Left lung (tissue), 10 donors: ENCODE results near the gene GABBR1. TPM values are rescaled to one million over a fixed set of nuclear protein-coding genes. Genes with fewer than 3 reads are reported as not detected.

ENCODE experiments used
- ATAC-seq: fragments of 200-7000 bp; cut with Tn5 transposase; one replicate; pipeline ENCODE4 v1.9.1; 2020; ENCODE audit warnings: moderate library complexity
- DNase-seq, 4 donors: peaks; one replicate each; pipeline ENCODE4 v3.0.0-alpha.2; 2013 to 2020
- H3K27ac ChIP-seq, 2 donors: fragments of 200-600 bp; sonication (generic) in 1 of 2; one replicate each; pipeline versions ENCODE4 v1.5.0 to v1.8.0; 2020 to 2021
- H3K27me3 ChIP-seq, 2 donors: fragments of 200-600 bp; sonication (generic) in 1 of 2; one replicate each; pipeline versions ENCODE4 v1.5.0 to v1.8.0; 2020 to 2021
- H3K36me3 ChIP-seq, 2 donors: fragments of 200-600 bp; sonication (generic) in 1 of 2; one replicate each; pipeline versions ENCODE4 v1.5.0 to v1.8.0; 2020 to 2021
- H3K4me1 ChIP-seq, 2 donors: fragments of 200-600 bp; one replicate each; pipeline ENCODE4 v1.8.0; 2021
- H3K4me3 ChIP-seq, 2 donors: fragments of 200-600 bp; sonication (generic) in 1 of 2; one replicate each; pipeline versions ENCODE4 v1.5.0 to v1.8.0; 2020 to 2021; ENCODE audit warnings: mild to moderate bottlenecking in 1 of 2
- H3K9me3 ChIP-seq, 2 donors: fragments of 200-600 bp; sonication (generic) in 1 of 2; one replicate each; pipeline versions ENCODE4 v1.5.0 to v1.8.0; 2020 to 2021
- intact Hi-C, 2 donors: fragments of 100-400 bp; cut with DNase I; formaldehyde crosslinking; loops; one replicate each; pipeline versions ENCODE4 v1.11.2 to v1.14.2; 2022
- polyA plus RNA-seq, 6 donors: library from polyadenylated mRNA; unstranded; fragments of 120-200 nt; gene quantifications; one replicate each; pipeline ENCODE4 v1.2.1, GENCODE V29; 2013; ENCODE audit not compliant: insufficient read length in 6 of 6
- total RNA-seq, 2 donors: library from RNA; stranded (reverse); fragmentation: NEBNext Ultra II Directional; extraction: Animal tissue kit (Norgen Biotek cat#: 25700); gene quantifications; one replicate each; pipeline ENCODE4 v1.2.1, GENCODE V29; 2021
- TF ChIP-seq, protein P1 (sequence below), 2 donors: fragments of 200-600 bp; sonication (generic) in 1 of 2; IDR thresholded peaks; one replicate each; pipeline versions ENCODE4 v1.5.0 to v1.8.0; 2021; ENCODE audit warnings: antibody characterized with exemption in 2 of 2
- donor health status: DM: no; HTN: yes; CAD: no.
- donor health status: DM: no; HTN: no; CAD: no.

The GABBR1 gene
- total and polyA plus RNA-seq, 8 donors: 25.0 to 122 (median 92.0) TPM

GRCh38 chr6:29633534-29633905 lies 537 bp upstream of the GABBR1 start:
- DNase-seq: no peak
- Histone ChIP-seq H3K4me3 (peak overlapping the region; percentile 64 to 72), H3K4me1 (peaks cover 6 to 31% of the 10 kb centered on the region in 2 donors), H3K9me3 (no peaks in the 10 kb centered on the region), H3K27ac (peak overlapping the region in 1 of 2 donors; percentile 6), H3K27me3 (peaks cover 0 to 20% of the 10 kb centered on the region in 2 donors), H3K36me3 (no peaks in the 10 kb centered on the region)
- intact Hi-C loops: no loop called here
- TF ChIP-seq, protein P1, sequence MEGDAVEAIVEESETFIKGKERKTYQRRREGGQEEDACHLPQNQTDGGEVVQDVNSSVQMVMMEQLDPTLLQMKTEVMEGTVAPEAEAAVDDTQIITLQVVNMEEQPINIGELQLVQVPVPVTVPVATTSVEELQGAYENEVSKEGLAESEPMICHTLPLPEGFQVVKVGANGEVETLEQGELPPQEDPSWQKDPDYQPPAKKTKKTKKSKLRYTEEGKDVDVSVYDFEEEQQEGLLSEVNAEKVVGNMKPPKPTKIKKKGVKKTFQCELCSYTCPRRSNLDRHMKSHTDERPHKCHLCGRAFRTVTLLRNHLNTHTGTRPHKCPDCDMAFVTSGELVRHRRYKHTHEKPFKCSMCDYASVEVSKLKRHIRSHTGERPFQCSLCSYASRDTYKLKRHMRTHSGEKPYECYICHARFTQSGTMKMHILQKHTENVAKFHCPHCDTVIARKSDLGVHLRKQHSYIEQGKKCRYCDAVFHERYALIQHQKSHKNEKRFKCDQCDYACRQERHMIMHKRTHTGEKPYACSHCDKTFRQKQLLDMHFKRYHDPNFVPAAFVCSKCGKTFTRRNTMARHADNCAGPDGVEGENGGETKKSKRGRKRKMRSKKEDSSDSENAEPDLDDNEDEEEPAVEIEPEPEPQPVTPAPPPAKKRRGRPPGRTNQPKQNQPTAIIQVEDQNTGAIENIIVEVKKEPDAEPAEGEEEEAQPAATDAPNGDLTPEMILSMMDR (IDR thresholded peaks at IDR 0.05): no peak
- ATAC-seq: peak; percentile 4

DNA sequence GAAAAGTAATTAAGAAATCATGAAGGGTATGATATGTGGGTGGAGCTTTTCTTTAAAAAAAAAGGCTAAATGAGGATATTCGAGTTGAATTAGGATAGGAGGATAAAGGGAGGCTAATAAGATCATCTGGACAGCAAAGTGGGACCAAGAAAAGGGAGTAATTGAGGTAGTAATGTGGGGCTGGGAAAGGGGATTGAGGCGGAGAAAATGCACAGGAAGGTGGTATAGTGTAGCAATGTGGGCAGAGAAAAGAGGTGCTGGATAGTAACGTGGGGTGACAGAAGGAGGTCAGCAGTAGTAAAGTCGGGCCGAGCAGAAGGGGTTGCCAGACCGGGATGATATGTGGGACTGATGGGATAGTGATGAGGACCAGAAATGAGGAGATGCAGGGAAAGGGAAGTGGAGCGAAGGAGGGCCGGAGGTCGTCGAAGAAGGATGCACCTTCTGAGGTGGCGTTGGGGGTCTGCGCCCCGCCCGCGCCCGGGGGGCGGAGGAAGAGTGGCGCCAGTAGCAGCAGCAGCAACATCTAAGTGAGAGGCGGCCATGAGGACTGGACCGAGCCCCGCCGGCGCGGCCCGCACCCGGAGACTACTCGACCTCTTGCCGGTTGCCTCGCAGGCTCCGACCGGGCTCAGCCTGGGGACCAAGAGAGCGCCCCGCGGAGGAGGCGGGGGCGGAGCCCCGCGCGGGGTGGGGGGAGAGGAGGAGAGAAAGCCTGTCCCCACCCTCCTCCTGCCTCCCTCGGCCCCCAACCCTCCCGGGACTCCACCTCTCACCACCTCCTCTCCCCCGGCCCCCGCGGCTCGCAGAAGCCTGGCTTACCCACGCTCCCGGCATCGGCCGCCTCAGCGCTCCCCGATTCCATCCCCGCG lies 887 bp downstream of the GABBR1 start:
- no peaks in the 10 kb centered on the region for H3K9me3 ChIP-seq
- peak overlapping the region; percentile 6 to 55 for H3K27ac ChIP-seq
- peak; percentile 43 for ATAC-seq

GRCh38 chr6:29631209-29631810 lies 1.7 kb downstream of the GABBR1 start:
- Histone ChIP-seq H3K9me3 (no peaks in the 10 kb centered on the region), H3K4me1 (peaks cover 6 to 49% of the 10 kb centered on the region in 2 donors), H3K4me3 (no peak overlapping the region), H3K27ac (no peak overlapping the region), H3K27me3 (peaks cover 0 to 25% of the 10 kb centered on the region in 2 donors), H3K36me3 (no peaks in the 10 kb centered on the region)
- intact Hi-C loops: no loop called here
- TF ChIP-seq, protein P1 (IDR thresholded peaks at IDR 0.05): no peak
- no peak for ATAC-seq
- no peak for DNase-seq

More for the DNA sequence above, 887 bp downstream of the GABBR1 start:
- no peaks in the 10 kb centered on the region for H3K36me3 ChIP-seq
- intact Hi-C loops: no loop called here
- peaks cover 6 to 42% of the 10 kb centered on the region in 2 donors for H3K4me1 ChIP-seq
- H3K27me3 ChIP-seq: peaks cover 0 to 25% of the 10 kb centered on the region in 2 donors
- DNase-seq: peak; percentile 45 to 90 (median 75)
- TF ChIP-seq, protein P1 (IDR thresholded peaks at IDR 0.05): no peak
- peak overlapping the region; percentile 64 to 72 for H3K4me3 ChIP-seq

DNA sequence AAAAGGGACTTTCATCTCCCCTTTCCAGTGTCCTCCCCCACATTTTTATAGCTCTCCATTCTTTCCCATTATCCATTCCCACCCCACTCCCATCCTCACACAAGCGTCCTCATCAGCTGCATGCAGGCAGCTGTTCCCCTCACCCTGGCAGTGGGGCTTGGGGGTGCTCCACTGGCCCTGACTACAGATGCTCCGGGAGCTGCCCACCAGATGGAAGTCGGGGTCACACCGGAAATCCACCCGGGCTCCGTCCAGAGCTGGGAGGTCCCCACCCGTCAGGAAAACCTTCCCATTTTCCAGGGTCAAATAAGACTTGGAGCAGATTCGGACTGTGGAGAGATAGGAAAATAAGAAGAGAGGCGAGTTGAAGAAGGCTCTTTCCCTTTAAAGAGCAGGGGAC lies 2.7 kb downstream of the GABBR1 start:
- DNase-seq: no peak
- TF ChIP-seq, protein P1 (IDR thresholded peaks at IDR 0.05): no peak
- H3K4me3 ChIP-seq: no peak overlapping the region
- H3K9me3 ChIP-seq: no peaks in the 10 kb centered on the region
- intact Hi-C loops: no loop called here
- no peak overlapping the region for H3K27ac ChIP-seq
- ATAC-seq: no peak
- H3K27me3 ChIP-seq: peaks cover 0 to 25% of the 10 kb centered on the region in 2 donors
- H3K36me3 ChIP-seq: no peaks in the 10 kb centered on the region
- H3K4me1 ChIP-seq: peaks cover 6 to 49% of the 10 kb centered on the region in 2 donors

DNA sequence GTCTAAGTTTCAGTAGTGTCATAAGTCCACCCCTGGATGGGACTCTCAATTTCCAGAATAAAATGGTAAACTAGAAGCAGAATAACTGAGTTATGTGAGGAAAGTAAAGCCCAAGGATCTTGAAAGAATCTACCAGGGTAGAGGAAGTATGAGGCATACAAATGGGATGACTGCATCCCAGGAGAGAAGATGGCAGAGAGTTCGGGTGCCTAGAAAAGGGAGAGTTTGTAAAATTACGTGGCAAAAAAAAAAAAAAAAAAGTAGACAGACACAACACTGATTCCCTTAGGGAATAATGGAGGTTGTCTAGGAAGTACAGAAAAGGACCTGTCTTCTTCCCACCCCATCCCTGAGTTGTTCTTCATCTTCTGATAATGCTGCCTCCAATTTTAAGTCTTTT lies 3.4 kb downstream of the GABBR1 start:
- H3K4me3 ChIP-seq: no peak overlapping the region
- no peak overlapping the region for H3K27ac ChIP-seq
- peaks cover 0 to 25% of the 10 kb centered on the region in 2 donors for H3K27me3 ChIP-seq
- no peaks in the 10 kb centered on the region for H3K36me3 ChIP-seq
- intact Hi-C loops: no loop called here
- DNase-seq (no peak), ATAC-seq (no peak)
- H3K4me1 ChIP-seq: peaks cover 6 to 51% of the 10 kb centered on the region in 2 donors
- no peaks in the 10 kb centered on the region for H3K9me3 ChIP-seq
- TF ChIP-seq, protein P1 (IDR thresholded peaks at IDR 0.05): no peak
